Epithelial cell of alveolus of lung (primary cell): ENCODE data around the gene DESI1. TPM values are rescaled to one million over a fixed set of nuclear protein-coding genes. Genes with fewer than 3 reads are reported as not detected.

Experiments
- total RNA-seq: library from RNA; depleted of rRNA; stranded (reverse); fragments of >200 nt; gene quantifications from 2 replicates; pipeline ENCODE4 v1.2.1, GENCODE V29; 2015

DESI1 gene
- 20.7 and 30.8 TPM in 2 replicates for total RNA-seq

DNA sequence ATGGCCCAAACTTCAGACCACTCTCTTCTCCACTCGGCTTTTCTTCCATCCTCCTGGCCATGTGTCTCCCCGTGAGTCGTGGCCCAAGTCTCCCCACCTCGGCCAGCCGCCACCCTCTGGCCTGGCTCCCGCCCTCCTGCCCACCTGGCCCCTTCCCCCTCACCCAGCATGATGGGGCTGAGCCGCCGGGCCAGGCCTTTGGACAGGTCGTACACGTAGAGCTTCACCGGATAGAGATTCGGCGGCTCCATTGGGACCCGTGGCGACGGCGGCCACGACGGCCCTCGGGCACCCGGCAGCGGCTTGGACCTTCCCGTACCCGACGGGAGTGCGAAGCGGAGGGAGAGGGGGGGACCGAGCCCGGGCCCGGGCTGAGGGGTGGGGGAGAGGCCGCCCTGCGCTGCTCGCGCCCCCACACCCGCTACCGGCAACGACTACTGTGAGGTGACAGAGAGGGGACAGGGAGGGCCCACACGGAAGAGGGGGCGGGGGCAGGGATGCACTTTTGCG is at the start of gene DESI1:
TSS of gene DESI1 (minus strand) at position 455 of the 510 bp plus-strand sequence. CDS start at position 251, 204 bp downstream.

DNA sequence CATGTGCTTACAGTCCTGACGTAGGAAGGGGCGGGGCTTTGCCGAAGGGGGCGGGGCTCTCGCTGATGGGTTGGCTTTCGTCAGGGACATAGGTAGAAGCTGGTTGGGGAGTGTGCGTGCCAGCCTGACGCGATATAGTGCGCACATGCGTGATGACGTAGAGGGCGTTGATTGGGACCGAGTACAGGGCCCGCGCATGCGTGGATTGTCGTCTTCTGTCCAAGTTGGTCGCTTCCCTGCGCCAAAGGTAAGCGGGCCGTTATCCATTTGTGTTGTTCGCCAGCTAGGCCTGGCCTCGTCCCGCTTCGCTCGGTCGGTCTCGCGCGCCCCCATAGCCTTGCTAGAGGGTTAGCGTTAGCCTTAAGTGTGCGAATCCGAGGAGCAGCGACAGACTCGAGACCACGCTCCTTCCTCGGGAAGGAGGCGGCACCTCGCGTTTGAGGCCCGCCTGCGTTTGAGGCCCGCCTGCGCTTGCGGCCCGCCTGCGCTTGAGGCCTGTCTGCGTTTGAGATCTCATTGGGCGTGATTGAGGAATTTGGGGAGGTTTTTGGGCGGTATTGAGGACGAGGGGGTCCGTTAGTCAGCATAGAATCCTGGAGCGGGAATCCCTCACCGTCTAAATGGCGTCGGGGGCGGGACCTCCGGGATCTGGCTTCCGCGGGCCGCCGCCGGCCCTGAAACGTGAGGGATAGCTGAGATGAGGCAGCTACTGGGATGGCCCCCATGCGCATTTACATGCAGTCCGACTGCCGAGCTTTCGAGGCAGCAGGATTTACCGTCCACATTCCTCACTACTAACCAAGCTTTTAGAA is 462 bp upstream of the DESI1 start, which contains the start of gene XRCC6:
TSS of gene XRCC6 (plus strand) at position 197 of the 812 bp plus-strand sequence. CDS start 710 bp downstream, outside the sequence.

DNA sequence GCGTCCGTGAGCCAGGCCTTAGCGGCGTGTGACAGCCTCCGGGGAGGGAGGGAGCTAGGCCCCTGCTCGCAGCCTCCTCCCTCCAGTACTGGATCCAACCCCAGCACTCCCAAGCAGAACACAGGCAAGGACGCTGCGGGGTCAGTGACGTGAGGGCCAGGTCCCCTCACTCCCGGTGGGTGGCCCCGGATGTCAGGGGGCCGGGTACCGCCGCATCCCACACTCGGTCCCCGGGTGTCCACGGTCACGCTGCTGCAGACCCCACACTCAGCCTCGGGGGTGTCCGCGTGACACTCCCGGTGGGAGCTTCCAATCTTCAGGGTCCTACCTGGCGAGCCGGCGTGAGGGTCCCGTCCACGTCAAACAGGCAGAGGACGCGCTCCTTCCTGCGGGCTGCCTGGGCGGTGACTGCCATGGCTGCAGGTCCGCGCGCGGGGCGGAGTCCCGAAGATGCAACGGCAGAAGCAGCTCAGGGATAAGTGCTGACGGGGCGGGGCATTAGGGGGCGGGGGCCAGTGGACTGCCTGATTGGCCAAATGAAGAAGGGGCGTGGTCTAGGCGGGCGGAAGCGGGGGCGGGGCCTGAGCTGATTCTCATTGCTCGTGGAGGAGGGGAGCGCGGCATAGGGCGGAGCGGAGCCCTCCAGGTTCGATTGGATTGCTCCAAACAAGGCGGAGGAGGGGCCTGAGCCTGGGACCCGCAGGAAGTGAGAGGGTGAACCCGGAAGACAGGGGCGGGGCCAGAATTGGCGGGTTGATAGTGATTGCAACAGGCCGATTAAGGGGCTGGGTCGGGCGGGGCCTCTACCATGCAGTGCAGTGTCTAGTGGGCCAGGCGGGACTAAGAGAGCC is 31.2 kb downstream of the DESI1 start, which contains the start of gene PMM1:
TSS of gene PMM1 (minus strand) at position 450 of the 851 bp plus-strand sequence. CDS start at position 415, 35 bp downstream.

Other genes starting within 250 kb of the DESI1 start
- 5.3 and 7.1 TPM in 2 replicates for gene TEF, start 239.1 kb downstream of the DESI1 start, total RNA-seq
- gene TOB2, start 174.2 kb downstream of the DESI1 start, total RNA-seq: 24.3 and 45.7 TPM in 2 replicates
- 45.9 and 64.8 TPM in 2 replicates for gene PHF5A, start 152.4 kb downstream of the DESI1 start, total RNA-seq
- gene ACO2, start 151.9 kb downstream of the DESI1 start, total RNA-seq: 62.6 and 84.4 TPM in 2 replicates
- gene POLR3H, start 76.6 kb downstream of the DESI1 start, total RNA-seq: 9.8 and 32.2 TPM in 2 replicates
- gene CSDC2, start 60.0 kb downstream of the DESI1 start, total RNA-seq: 8.1 and 73.0 TPM in 2 replicates
- 49.0 and 58.1 TPM in 2 replicates for gene PMM1, start 31.2 kb downstream of the DESI1 start, total RNA-seq
- 246 and 336 TPM in 2 replicates for gene XRCC6, start 252 bp upstream of the DESI1 start, total RNA-seq
- 130 and 136 TPM in 2 replicates for gene SNU13, start 67.8 kb upstream of the DESI1 start, total RNA-seq
- 4.5 TPM in 1 of 2 replicates, not detected in the other for gene MEI1, start 78.5 kb upstream of the DESI1 start, total RNA-seq
- 7.4 and 8.0 TPM in 2 replicates for gene CCDC134, start 179.6 kb upstream of the DESI1 start, total RNA-seq
- 51.5 and 97.7 TPM in 2 replicates for gene SREBF2, start 212.1 kb upstream of the DESI1 start, total RNA-seq